Dermis blood vessel endothelial cell (primary cell): Measurements from ENCODE around the gene TBC1D22A. TPM values are rescaled to one million over a fixed set of nuclear protein-coding genes. Genes with fewer than 3 reads are reported as not detected.
"Not testable (repeated sequence)": the region's sequence is repeated elsewhere in the genome, so short reads cannot be mapped to it uniquely, and the experiment has no call there.

Experiments used
- DNase-seq: peaks from one replicate; pipeline ENCODE4 v3.0.0; 2010
- total RNA-seq: library from RNA; depleted of rRNA; stranded (reverse); fragments of >200 nt; gene quantifications from 2 replicates; pipeline ENCODE4 v1.2.3, GENCODE V29; 2014

TBC1D22A gene
- total RNA-seq, 1 donor from 2014 or later = 19.4 TPM

- no peak for DNase-seq
Observed at GRCh38 chr22:47128622-47129215, 366.3 kb downstream of the TBC1D22A start.

GRCh38 chr22:47129902-47130635 lies 367.6 kb downstream of the TBC1D22A start:
- no peak for DNase-seq

- no peak for DNase-seq
Observed at GRCh38 chr22:47130883-47131631, 368.6 kb downstream of the TBC1D22A start.

- no peak for DNase-seq
Observed at GRCh38 chr22:47131632-47132427, 369.4 kb downstream of the TBC1D22A start.

- DNase-seq = no peak
Observed at GRCh38 chr22:47132428-47132825, 370.0 kb downstream of the TBC1D22A start.

GRCh38 chr22:47133061-47133969 lies 370.9 kb downstream of the TBC1D22A start:
- DNase-seq = no peak

GRCh38 chr22:47134222-47134621 lies 371.8 kb downstream of the TBC1D22A start:
- DNase-seq = no peak

- no peak for DNase-seq
Observed at GRCh38 chr22:47135338-47135737, 372.9 kb downstream of the TBC1D22A start.

GRCh38 chr22:47136050-47136449 lies 373.6 kb downstream of the TBC1D22A start:
- no peak for DNase-seq

- no peak for DNase-seq
Observed at GRCh38 chr22:47136671-47137070, 374.2 kb downstream of the TBC1D22A start.

- no peak for DNase-seq
Observed at GRCh38 chr22:47139013-47139789, 376.8 kb downstream of the TBC1D22A start.

GRCh38 chr22:47139790-47140119 lies 377.3 kb downstream of the TBC1D22A start:
- no peak for DNase-seq

- not testable (repeated sequence) for DNase-seq
Observed at GRCh38 chr22:47140975-47141374, 378.5 kb downstream of the TBC1D22A start.

GRCh38 chr22:47142427-47143046 lies 380.1 kb downstream of the TBC1D22A start:
- DNase-seq = no peak

GRCh38 chr22:47143249-47143938 lies 380.9 kb downstream of the TBC1D22A start:
- DNase-seq = peak; percentile 27

GRCh38 chr22:47144076-47144765 lies 381.8 kb downstream of the TBC1D22A start:
- DNase-seq = no peak

GRCh38 chr22:47144791-47145425 lies 382.5 kb downstream of the TBC1D22A start:
- no peak for DNase-seq

GRCh38 chr22:47145883-47146282 lies 383.4 kb downstream of the TBC1D22A start:
- DNase-seq = no peak

- DNase-seq = no peak
Observed at GRCh38 chr22:47146391-47146790, 383.9 kb downstream of the TBC1D22A start.
